ENCODE data around the gene MPRIP. TPM values are rescaled to one million over a fixed set of nuclear protein-coding genes. Genes with fewer than 3 reads are reported as not detected.

The MPRIP gene
- polyA plus RNA-seq, 1 of the 3 experiments (the other 2 are of a cell fraction), result 64.4 TPM

- no peaks in the 10 kb centered on the region for H3F3A ChIP-seq (replicated peaks; ENCODE audit: insufficient read depth)
- ChIA-PET POLR2A (no interaction called here), CTCF (interaction anchor here (0.7 to 1.3 kb wide), 2 partner anchors 27 to 33 kb away, joined by 3 read pairs; no protein-coding TSS in a partner anchor)
- H3K9me2 ChIP-seq, result no peaks in the 10 kb centered on the region
- H3K79me2 ChIP-seq (ENCODE audit: insufficient read depth), result no peaks in the 10 kb centered on the region
- no peak overlapping the region for H3K4me2 ChIP-seq
- H3K27ac ChIP-seq (ENCODE audit: low read depth in 2 of 2, low read length in 1 of 2), result peak overlapping the region in 1 of 2 experiments; percentile 80; a peak in 2 of 4 replicates
- no peaks in the 10 kb centered on the region for H3K27me3 ChIP-seq (ENCODE audit: insufficient read depth)
- no peak overlapping the region for H2AFZ ChIP-seq (ENCODE audit: low read depth)
- no peaks in the 10 kb centered on the region for H3K36me3 ChIP-seq (replicated peaks in 1 of 2; ENCODE audit: control insufficient read depth in 1 of 2, insufficient read depth in 2 of 2, low read length in 1 of 2)
- H3K4me3 ChIP-seq (ENCODE audit: low read depth in 2 of 2, low read length in 1 of 2), result no peak overlapping the region
- TF ChIP-seq, protein P1, sequence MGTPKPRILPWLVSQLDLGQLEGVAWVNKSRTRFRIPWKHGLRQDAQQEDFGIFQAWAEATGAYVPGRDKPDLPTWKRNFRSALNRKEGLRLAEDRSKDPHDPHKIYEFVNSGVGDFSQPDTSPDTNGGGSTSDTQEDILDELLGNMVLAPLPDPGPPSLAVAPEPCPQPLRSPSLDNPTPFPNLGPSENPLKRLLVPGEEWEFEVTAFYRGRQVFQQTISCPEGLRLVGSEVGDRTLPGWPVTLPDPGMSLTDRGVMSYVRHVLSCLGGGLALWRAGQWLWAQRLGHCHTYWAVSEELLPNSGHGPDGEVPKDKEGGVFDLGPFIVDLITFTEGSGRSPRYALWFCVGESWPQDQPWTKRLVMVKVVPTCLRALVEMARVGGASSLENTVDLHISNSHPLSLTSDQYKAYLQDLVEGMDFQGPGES (IDR thresholded peaks at IDR 0.05; ENCODE audit: low read depth, low read length), result no peak
- TF ChIP-seq, protein P2, sequence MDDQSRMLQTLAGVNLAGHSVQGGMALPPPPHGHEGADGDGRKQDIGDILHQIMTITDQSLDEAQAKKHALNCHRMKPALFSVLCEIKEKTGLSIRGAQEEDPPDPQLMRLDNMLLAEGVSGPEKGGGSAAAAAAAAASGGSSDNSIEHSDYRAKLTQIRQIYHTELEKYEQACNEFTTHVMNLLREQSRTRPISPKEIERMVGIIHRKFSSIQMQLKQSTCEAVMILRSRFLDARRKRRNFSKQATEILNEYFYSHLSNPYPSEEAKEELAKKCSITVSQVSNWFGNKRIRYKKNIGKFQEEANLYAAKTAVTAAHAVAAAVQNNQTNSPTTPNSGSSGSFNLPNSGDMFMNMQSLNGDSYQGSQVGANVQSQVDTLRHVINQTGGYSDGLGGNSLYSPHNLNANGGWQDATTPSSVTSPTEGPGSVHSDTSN (IDR thresholded peaks at IDR 0.05), result no peak
- 0 out of 2 replicates have a peak, but pooled peaks have one; percentile 55 for TF ChIP-seq FOXJ3 (CRISPR knock-in tag; IDR thresholded peaks at IDR 0.05)
- no peak for TF ChIP-seq MXI1 (IDR thresholded peaks at IDR 0.05; ENCODE audit: low read depth, low read length)
- TF ChIP-seq EP300 (IDR thresholded peaks at IDR 0.05; ENCODE audit: borderline replicate concordance in 1 of 2, low read depth in 1 of 2, low read length in 1 of 2), result peak in 1 of 2 experiments; percentile 59; a peak in 1 of 4 replicates
- no peak for TF ChIP-seq SIN3A (IDR thresholded peaks at IDR 0.05; ENCODE audit: borderline replicate concordance, low read depth, low read length)
- TF ChIP-seq, protein P3, sequence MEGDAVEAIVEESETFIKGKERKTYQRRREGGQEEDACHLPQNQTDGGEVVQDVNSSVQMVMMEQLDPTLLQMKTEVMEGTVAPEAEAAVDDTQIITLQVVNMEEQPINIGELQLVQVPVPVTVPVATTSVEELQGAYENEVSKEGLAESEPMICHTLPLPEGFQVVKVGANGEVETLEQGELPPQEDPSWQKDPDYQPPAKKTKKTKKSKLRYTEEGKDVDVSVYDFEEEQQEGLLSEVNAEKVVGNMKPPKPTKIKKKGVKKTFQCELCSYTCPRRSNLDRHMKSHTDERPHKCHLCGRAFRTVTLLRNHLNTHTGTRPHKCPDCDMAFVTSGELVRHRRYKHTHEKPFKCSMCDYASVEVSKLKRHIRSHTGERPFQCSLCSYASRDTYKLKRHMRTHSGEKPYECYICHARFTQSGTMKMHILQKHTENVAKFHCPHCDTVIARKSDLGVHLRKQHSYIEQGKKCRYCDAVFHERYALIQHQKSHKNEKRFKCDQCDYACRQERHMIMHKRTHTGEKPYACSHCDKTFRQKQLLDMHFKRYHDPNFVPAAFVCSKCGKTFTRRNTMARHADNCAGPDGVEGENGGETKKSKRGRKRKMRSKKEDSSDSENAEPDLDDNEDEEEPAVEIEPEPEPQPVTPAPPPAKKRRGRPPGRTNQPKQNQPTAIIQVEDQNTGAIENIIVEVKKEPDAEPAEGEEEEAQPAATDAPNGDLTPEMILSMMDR (IDR thresholded peaks at IDR 0.05), result no peak
- TF ChIP-seq YY1 (IDR thresholded peaks at IDR 0.05; ENCODE audit: low read depth), result no peak
- TF ChIP-seq, protein P4, sequence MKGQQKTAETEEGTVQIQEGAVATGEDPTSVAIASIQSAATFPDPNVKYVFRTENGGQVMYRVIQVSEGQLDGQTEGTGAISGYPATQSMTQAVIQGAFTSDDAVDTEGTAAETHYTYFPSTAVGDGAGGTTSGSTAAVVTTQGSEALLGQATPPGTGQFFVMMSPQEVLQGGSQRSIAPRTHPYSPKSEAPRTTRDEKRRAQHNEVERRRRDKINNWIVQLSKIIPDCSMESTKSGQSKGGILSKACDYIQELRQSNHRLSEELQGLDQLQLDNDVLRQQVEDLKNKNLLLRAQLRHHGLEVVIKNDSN (IDR thresholded peaks at IDR 0.05; ENCODE audit: borderline replicate concordance, low read depth), result no peak
- no peak for TF ChIP-seq NFIC (IDR thresholded peaks at IDR 0.05; ENCODE audit: borderline replicate concordance)
- no peak for TF ChIP-seq FOXM1 (IDR thresholded peaks at IDR 0.05; ENCODE audit: low read depth)
- TF ChIP-seq FOSL2 (IDR thresholded peaks at IDR 0.05; ENCODE audit: borderline replicate concordance, low read depth), result no peak
- TF ChIP-seq USF2 (IDR thresholded peaks at IDR 0.05; ENCODE audit: borderline replicate concordance, low read depth, low read length), result no peak
- TF ChIP-seq RAD21 (IDR thresholded peaks at IDR 0.05; ENCODE audit: low read length), result peak; percentile 4; the same call in 1 of the 2 replicates
- no peak for TF ChIP-seq RCOR1 (IDR thresholded peaks at IDR 0.05; ENCODE audit: low read length)
- no peak for TF ChIP-seq RXRA (IDR thresholded peaks at IDR 0.05; ENCODE audit: borderline replicate concordance, low read depth)
- no peak for TF ChIP-seq REST (IDR thresholded peaks at IDR 0.05; ENCODE audit: low read depth, low read length)
- no CpG with 5 or more reads among the region's 8 CpGs for WGBS (ENCODE audit: low lambda C conversion rate)
- DNase-seq, result peak; percentile 78
- H3K9me3 ChIP-seq, result no peaks in the 10 kb centered on the region
- no peak overlapping the region for H3K9ac ChIP-seq
- no peaks in the 10 kb centered on the region for H4K20me1 ChIP-seq (ENCODE audit: insufficient read depth)
- H3K4me1 ChIP-seq (ENCODE audit: control insufficient read depth in 1 of 2, insufficient read depth in 2 of 2, low read depth in 1 of 2, low read length in 1 of 2), result peaks cover 3 to 46% of the 10 kb centered on the region in 2 experiments; a peak in 1 of 4 replicates
Measured at GRCh38 chr17:17024778-17025300, 17.4 kb upstream of the MPRIP start.
